CD14-positive monocyte (primary cell): ENCODE measurements around the gene RCVRN. TPM values are rescaled to one million over a fixed set of nuclear protein-coding genes. Genes with fewer than 3 reads are reported as not detected.
A peak's percentile ranks its signal among the peaks of the same experiment; 100 is the strongest.

Experiments used
- DNase-seq, 3 donors: peaks; one replicate each; pipeline ENCODE4 v3.0.0-alpha.2; 2011 to 2022
- H2AFZ ChIP-seq: 2 replicates; pipeline ENCODE4 v1.6.0; 2012; ENCODE audit warnings: mild to moderate bottlenecking, low read depth, low read length, inconsistent platforms; ENCODE audit not compliant: insufficient read depth, poor library complexity, severe bottlenecking
- H3K27ac ChIP-seq, 2 donors: 1 replicate in 1 of 2; 2 replicates in 1 of 2; pipeline ENCODE4 v1.5.1; 2012 to 2013; ENCODE audit warnings: low read length in 2 of 2, control low read depth in 1 of 2, inconsistent platforms in 1 of 2, low read depth in 1 of 2, mild to moderate bottlenecking in 1 of 2
- H3K27me3 ChIP-seq, 2 donors: one replicate each; pipeline versions ENCODE4 v1.6.0 to v1.6.1; 2011 to 2013; ENCODE audit warnings: low read length in 2 of 2; ENCODE audit not compliant: control insufficient read depth in 2 of 2, insufficient read depth in 2 of 2
- H3K36me3 ChIP-seq, 2 donors: replicated peaks in 1 of 2; 1 replicate in 1 of 2; 2 replicates in 1 of 2; pipeline versions ENCODE4 v1.5.1 to v1.6.1; 2012 to 2013; ENCODE audit warnings: low read length in 2 of 2, control low read depth in 1 of 2, inconsistent platforms in 1 of 2, mild to moderate bottlenecking in 1 of 2; ENCODE audit not compliant: insufficient read depth in 2 of 2, control insufficient read depth in 1 of 2
- H3K4me1 ChIP-seq, 2 donors: 1 replicate in 1 of 2; 2 replicates in 1 of 2; pipeline versions ENCODE4 v1.5.1 to v1.6.1; 2012 to 2013; ENCODE audit warnings: low read length in 2 of 2, control low read depth in 1 of 2, inconsistent platforms in 1 of 2, mild to moderate bottlenecking in 1 of 2, moderate library complexity in 1 of 2; ENCODE audit not compliant: insufficient read depth in 2 of 2, control insufficient read depth in 1 of 2
- H3K4me2 ChIP-seq: replicated peaks from 2 replicates; pipeline ENCODE3; 2012; ENCODE audit warnings: low read length, moderate library complexity, mild to moderate bottlenecking; ENCODE audit not compliant: poor library complexity, severe bottlenecking; ENCODE audit errors: extremely low read depth
- H3K4me3 ChIP-seq, 3 experiments: fragments of 200-600 bp in 1 of 3; sonication (generic) in 1 of 3; replicated peaks in 1 of 3; 1 replicate in 2 of 3; 2 replicates in 1 of 3; pipeline ENCODE4 v1.5.1; 2011 to 2013; ENCODE audit warnings: low read length in 3 of 3, mild to moderate bottlenecking in 3 of 3, control low read depth in 2 of 3, low read depth in 2 of 3, inconsistent platforms in 1 of 3, moderate library complexity in 1 of 3
- H3K79me2 ChIP-seq: 2 replicates; pipeline ENCODE4 v1.6.0; 2012; ENCODE audit warnings: mild to moderate bottlenecking, control low read depth, inconsistent platforms, low read length, moderate library complexity; ENCODE audit not compliant: insufficient read depth
- H3K9ac ChIP-seq: 2 replicates; pipeline ENCODE4 v1.6.0; 2017; ENCODE audit warnings: low read length, mild to moderate bottlenecking; ENCODE audit not compliant: insufficient read depth, poor library complexity, severe bottlenecking
- H3K9me3 ChIP-seq, 2 donors: replicated peaks in 1 of 2; 1 replicate in 1 of 2; 2 replicates in 1 of 2; pipeline versions ENCODE4 v1.5.1 to v1.6.1; 2012 to 2013; ENCODE audit warnings: low read length in 2 of 2, control low read depth in 1 of 2; ENCODE audit not compliant: control insufficient read depth in 1 of 2, insufficient read depth in 1 of 2
- H4K20me1 ChIP-seq: 2 replicates; pipeline ENCODE4 v1.6.0; 2012; ENCODE audit warnings: mild to moderate bottlenecking, low read length, control low read depth, moderate library complexity; ENCODE audit not compliant: insufficient read depth
- H3K27ac Mint-ChIP-seq, 7 donors: one replicate each; pipeline ENCODE4 v1.8.0; 2020; ENCODE audit warnings: mild to moderate bottlenecking in 7 of 7, mixed read lengths in 7 of 7, moderate library complexity in 6 of 7, inconsistent platforms in 2 of 7
- H3K27me3 Mint-ChIP-seq, 3 donors: one replicate each; pipeline ENCODE4 v1.8.0; 2021 to 2022; ENCODE audit warnings: low read depth in 3 of 3, mild to moderate bottlenecking in 3 of 3, mixed read lengths in 3 of 3, moderate library complexity in 3 of 3, inconsistent platforms in 1 of 3
- H3K36me3 Mint-ChIP-seq, 2 donors: one replicate each; pipeline ENCODE4 v1.8.0; 2020; ENCODE audit warnings: mixed read lengths in 2 of 2, inconsistent platforms in 1 of 2, mild to moderate bottlenecking in 1 of 2
- H3K4me1 Mint-ChIP-seq: one replicate; pipeline ENCODE4 v1.8.0; 2020; ENCODE audit warnings: mild to moderate bottlenecking, mixed read lengths
- H3K4me3 Mint-ChIP-seq, 2 donors: one replicate each; pipeline ENCODE4 v1.8.0; 2020; ENCODE audit warnings: mild to moderate bottlenecking in 2 of 2, mixed read lengths in 2 of 2, moderate library complexity in 1 of 2
- H3K9me3 Mint-ChIP-seq, 7 donors: one replicate each; pipeline ENCODE4 v1.8.0; 2020 to 2022; ENCODE audit warnings: mixed read lengths in 7 of 7, mild to moderate bottlenecking in 6 of 7, moderate library complexity in 6 of 7, inconsistent platforms in 2 of 7
- WGBS: methylation state at CpG from one replicate; pipeline ENCODE4 v1.1.5; 2013; ENCODE audit warnings: missing lambda C conversion rate; ENCODE audit not compliant: insufficient coverage; 5-methylcytosine and 5-hydroxymethylcytosine counted together
- intact Hi-C, 2 donors: fragments of 100-400 bp; cut with micrococcal nuclease; formaldehyde crosslinking; loops; one replicate each; pipeline versions ENCODE4 v1.15.0 to v1.15.1; 2023
- polyA plus RNA-seq, 3 donors: library from polyadenylated mRNA; depleted of rRNA in 1 of 3; unstranded in 2 of 3; stranded (reverse) in 1 of 3; fragments of 300-500 nt in 2 of 3; fragments of >200 nt in 1 of 3; fragmentation: Illumina TruSeq in 2 of 3; gene quantifications; 1 replicate in 2 of 3; 2 replicates in 1 of 3; pipeline ENCODE4 v1.2.3, GENCODE V29; 2012 to 2021
- TF ChIP-seq, protein P1 (sequence below): fragments of 200-600 bp; IDR thresholded peaks from one replicate; pipeline ENCODE4 v1.8.0; 2022; ENCODE audit warnings: antibody characterized with exemption, mild to moderate bottlenecking

The RCVRN gene
- polyA plus RNA-seq, 3 donors = 2.5 TPM; not detected in 2

DNA sequence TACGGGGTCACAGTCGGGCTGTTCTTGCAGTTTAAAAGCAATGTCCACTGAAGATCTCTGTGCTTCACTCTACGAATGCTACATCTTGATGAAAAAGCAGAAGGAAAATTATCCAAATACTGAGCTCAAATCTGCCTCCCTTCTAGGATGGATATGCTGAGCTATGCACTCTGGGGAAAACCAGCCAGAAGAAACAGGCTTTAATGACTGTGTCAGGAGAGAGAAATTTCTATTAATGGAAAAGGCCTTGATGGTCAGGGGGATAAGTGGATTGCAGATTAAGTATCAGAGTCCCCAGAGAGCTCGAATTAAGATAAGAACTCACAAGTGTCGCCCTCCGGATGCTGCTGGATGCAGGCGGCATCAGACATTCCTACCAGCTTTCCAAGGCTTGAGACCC, 39.6 kb upstream of the RCVRN start:
- H3K4me2 ChIP-seq = no peak overlapping the region
- H3K9me3 ChIP-seq = peaks cover 3 to 11% of the 10 kb centered on the region in 2 donors
- peaks cover 6% of the 10 kb centered on the region for H3K79me2 ChIP-seq
- H4K20me1 ChIP-seq = peaks cover 99% of the 10 kb centered on the region
- H2AFZ ChIP-seq = no peak overlapping the region
- no peak overlapping the region for H3K9ac ChIP-seq
- Mint-ChIP-seq H3K4me1 (no peaks in the 10 kb centered on the region), H3K36me3 (peaks cover 82 to 97% of the 10 kb centered on the region in 2 donors), H3K27me3 (peaks cover 0 to 2% (median 0%) of the 10 kb centered on the region in 3 donors), H3K4me3 (no peak overlapping the region), H3K27ac (peak overlapping the region in 2 of 7 donors; percentile 12 to 19), H3K9me3 (peaks cover 4 to 16% (median 11%) of the 10 kb centered on the region in 7 donors)
- H3K27me3 ChIP-seq = no peaks in the 10 kb centered on the region
- H3K27ac ChIP-seq = no peak overlapping the region
- TF ChIP-seq, protein P1, sequence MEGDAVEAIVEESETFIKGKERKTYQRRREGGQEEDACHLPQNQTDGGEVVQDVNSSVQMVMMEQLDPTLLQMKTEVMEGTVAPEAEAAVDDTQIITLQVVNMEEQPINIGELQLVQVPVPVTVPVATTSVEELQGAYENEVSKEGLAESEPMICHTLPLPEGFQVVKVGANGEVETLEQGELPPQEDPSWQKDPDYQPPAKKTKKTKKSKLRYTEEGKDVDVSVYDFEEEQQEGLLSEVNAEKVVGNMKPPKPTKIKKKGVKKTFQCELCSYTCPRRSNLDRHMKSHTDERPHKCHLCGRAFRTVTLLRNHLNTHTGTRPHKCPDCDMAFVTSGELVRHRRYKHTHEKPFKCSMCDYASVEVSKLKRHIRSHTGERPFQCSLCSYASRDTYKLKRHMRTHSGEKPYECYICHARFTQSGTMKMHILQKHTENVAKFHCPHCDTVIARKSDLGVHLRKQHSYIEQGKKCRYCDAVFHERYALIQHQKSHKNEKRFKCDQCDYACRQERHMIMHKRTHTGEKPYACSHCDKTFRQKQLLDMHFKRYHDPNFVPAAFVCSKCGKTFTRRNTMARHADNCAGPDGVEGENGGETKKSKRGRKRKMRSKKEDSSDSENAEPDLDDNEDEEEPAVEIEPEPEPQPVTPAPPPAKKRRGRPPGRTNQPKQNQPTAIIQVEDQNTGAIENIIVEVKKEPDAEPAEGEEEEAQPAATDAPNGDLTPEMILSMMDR = no peak
- WGBS = 98% methylated on average over 6 of the region's 7 CpGs
- DNase-seq = no peak
- H3K4me1 ChIP-seq = no peaks in the 10 kb centered on the region
- no peak overlapping the region for H3K4me3 ChIP-seq
- peaks cover 85 to 99% of the 10 kb centered on the region in 2 donors for H3K36me3 ChIP-seq
- intact Hi-C loops = no loop called here

DNA sequence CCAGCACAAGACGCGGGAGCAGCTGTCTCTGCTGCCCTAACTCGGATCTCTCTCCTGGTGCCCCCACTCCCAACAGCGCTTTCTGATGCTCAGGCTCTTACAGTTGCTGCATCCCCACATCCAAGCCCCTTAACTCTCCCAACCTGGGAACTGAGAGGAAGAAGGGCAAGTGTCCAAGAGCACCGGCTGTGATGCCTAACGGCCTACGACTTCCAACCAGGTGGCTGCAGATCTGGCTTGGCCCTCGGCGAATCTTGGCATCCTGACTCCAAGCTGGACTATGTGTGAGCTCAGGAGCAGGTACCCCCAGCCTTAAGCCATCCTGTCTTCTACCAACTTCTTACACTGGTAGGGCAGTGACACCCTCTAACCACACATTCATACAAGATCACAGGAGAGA, 38.3 kb upstream of the RCVRN start:
- no peak overlapping the region for H3K4me2 ChIP-seq
- peaks cover 97% of the 10 kb centered on the region for H4K20me1 ChIP-seq
- Mint-ChIP-seq H3K27me3 (no peaks in the 10 kb centered on the region), H3K36me3 (peaks cover 87 to 99% of the 10 kb centered on the region in 2 donors), H3K4me3 (no peak overlapping the region), H3K27ac (peak overlapping the region in 3 of 7 donors; percentile 9 to 44 (median 43)), H3K4me1 (no peaks in the 10 kb centered on the region), H3K9me3 (peaks cover 15 to 26% (median 20%) of the 10 kb centered on the region in 7 donors)
- intact Hi-C loops = no loop called here
- 94% methylated on average over 9 of the region's 9 CpGs for WGBS
- no peak for DNase-seq
- no peak overlapping the region for H3K9ac ChIP-seq
- H3K9me3 ChIP-seq = peaks cover 11 to 21% of the 10 kb centered on the region in 2 donors
- no peak overlapping the region for H3K4me3 ChIP-seq
- H3K4me1 ChIP-seq = no peaks in the 10 kb centered on the region
- H3K36me3 ChIP-seq = peaks cover 89 to 100% of the 10 kb centered on the region in 2 donors
- H3K27me3 ChIP-seq = no peaks in the 10 kb centered on the region
- no peaks in the 10 kb centered on the region for H3K79me2 ChIP-seq
- H3K27ac ChIP-seq = no peak overlapping the region
- H2AFZ ChIP-seq = no peak overlapping the region
- TF ChIP-seq, protein P1 = no peak
